GM23338 (cell line): Measurements from ENCODE around the gene ST8SIA4. TPM values are rescaled to one million over a fixed set of nuclear protein-coding genes. Genes with fewer than 3 reads are reported as not detected.

Experiments used
- ATAC-seq: fragments of 200-7000 bp; cut with Tn5 transposase; 3 replicates; pipeline ENCODE4 v1.9.1; 2020
- DNase-seq: peaks from one replicate; pipeline ENCODE4 v3.0.0-alpha.2; 2015; ENCODE audit warnings: low spot score
- H2AFZ ChIP-seq: fragments of 200-600 bp; sonication (generic); 2 replicates; pipeline ENCODE4 v1.8.0; 2016; ENCODE audit warnings: antibody characterized with exemption, mild to moderate bottlenecking, moderate library complexity
- H3F3A ChIP-seq: fragments of 200-600 bp; sonication (generic); replicated peaks from 2 replicates; pipeline ENCODE4 v1.8.0; 2017; ENCODE audit warnings: antibody characterized with exemption, mixed run types, low read depth
- H3K27ac ChIP-seq: fragments of 200-600 bp; sonication (generic); 2 replicates; pipeline ENCODE4 v1.6.1; 2016; ENCODE audit warnings: low read depth
- H3K27me3 ChIP-seq: fragments of 200-600 bp; sonication (generic); 2 replicates; pipeline ENCODE4 v1.8.0; 2016; ENCODE audit warnings: mild to moderate bottlenecking, mixed run types, moderate library complexity; ENCODE audit not compliant: insufficient read depth
- H3K36me3 ChIP-seq: fragments of 200-600 bp; sonication (generic); 2 replicates; pipeline ENCODE4 v1.8.0; 2016; ENCODE audit warnings: mild to moderate bottlenecking; ENCODE audit not compliant: insufficient read depth
- H3K4me1 ChIP-seq: fragments of 200-600 bp; sonication (generic); 2 replicates; pipeline ENCODE4 v1.8.0; 2016; ENCODE audit warnings: mild to moderate bottlenecking, moderate library complexity; ENCODE audit not compliant: insufficient read depth
- H3K4me2 ChIP-seq: fragments of 200-600 bp; sonication (generic); 2 replicates; pipeline ENCODE4 v1.7.1; 2017; ENCODE audit warnings: mixed run types
- H3K4me3 ChIP-seq: fragments of 200-600 bp; sonication (generic); 2 replicates; pipeline ENCODE4 v1.6.1; 2016; ENCODE audit warnings: mixed run types
- H3K79me2 ChIP-seq: fragments of 200-600 bp; sonication (generic); replicated peaks from 2 replicates; pipeline ENCODE4 v1.8.0; 2017; ENCODE audit warnings: mild to moderate bottlenecking; ENCODE audit not compliant: insufficient read depth
- H3K9me2 ChIP-seq: fragments of 200-600 bp; sonication (generic); 2 replicates; pipeline ENCODE4 v1.8.0; 2017; ENCODE audit not compliant: insufficient read depth
- H4K20me1 ChIP-seq: fragments of 200-600 bp; sonication (generic); replicated peaks from 2 replicates; pipeline ENCODE4 v1.8.0; 2017; ENCODE audit warnings: mild to moderate bottlenecking; ENCODE audit not compliant: insufficient read depth
- H3K27ac Mint-ChIP-seq: 2 replicates; pipeline ENCODE4 v1.8.0; 2020; ENCODE audit warnings: inconsistent platforms, mild to moderate bottlenecking, moderate library complexity, mixed read lengths
- H3K27me3 Mint-ChIP-seq: 3 replicates; pipeline ENCODE4 v1.8.0; 2022; ENCODE audit warnings: low read depth, mild to moderate bottlenecking, moderate library complexity, mixed read lengths, inconsistent platforms; ENCODE audit not compliant: insufficient read depth, poor library complexity
- H3K36me3 Mint-ChIP-seq: 3 replicates; pipeline ENCODE4 v1.8.0; 2021; ENCODE audit warnings: low read depth, mild to moderate bottlenecking, inconsistent platforms, moderate library complexity, mixed read lengths
- H3K4me1 Mint-ChIP-seq: 3 replicates; pipeline ENCODE4 v1.8.0; 2020; ENCODE audit warnings: mild to moderate bottlenecking, inconsistent platforms, mixed read lengths
- H3K4me3 Mint-ChIP-seq: 3 replicates; pipeline ENCODE4 v1.8.0; 2021; ENCODE audit warnings: moderate library complexity, mild to moderate bottlenecking, inconsistent platforms, mixed read lengths
- H3K9me3 Mint-ChIP-seq: 3 replicates; pipeline ENCODE4 v1.8.0; 2020; ENCODE audit warnings: moderate library complexity, mild to moderate bottlenecking, inconsistent platforms, mixed read lengths
- CREB1 ChIP-seq: fragments of 250-450 bp; sonication (Bioruptor Pico); IDR thresholded peaks from 2 replicates; pipeline ENCODE4 v1.5.0; 2020; ENCODE audit warnings: low read depth, mild to moderate bottlenecking, moderate library complexity
- CTCF ChIP-seq, 2 experiments: fragments of 200-600 bp in 1 of 2; sonication (generic) in 1 of 2; conservative IDR thresholded peaks; 2 replicates each; pipeline versions ENCODE4 v1.5.1 to v1.6.1; 2016 to 2017; ENCODE audit warnings: antibody characterized with exemption in 2 of 2, low read depth in 2 of 2, mild to moderate bottlenecking in 2 of 2, moderate library complexity in 1 of 2
- EZH2phosphoT487 ChIP-seq: fragments of 200-600 bp; sonication (generic); IDR thresholded peaks from one replicate; pipeline ENCODE4 v1.8.1; 2018; ENCODE audit warnings: antibody characterized with exemption; ENCODE audit not compliant: unreplicated experiment
- JUNB ChIP-seq: IDR thresholded peaks from one replicate; pipeline ENCODE4 v1.6.1; 2016; ENCODE audit warnings: antibody characterized with exemption; ENCODE audit not compliant: unreplicated experiment
- NANOG ChIP-seq: IDR thresholded peaks from 2 replicates; pipeline ENCODE4 v1.6.1; 2016; ENCODE audit warnings: antibody characterized with exemption, borderline replicate concordance
- POLR2AphosphoS5 ChIP-seq: IDR thresholded peaks from 2 replicates; pipeline ENCODE4 v1.6.1; 2016; ENCODE audit warnings: antibody characterized with exemption, low read depth
- REST ChIP-seq: IDR thresholded peaks from one replicate; pipeline ENCODE4 v1.6.1; 2018; ENCODE audit warnings: antibody characterized with exemption; ENCODE audit not compliant: unreplicated experiment
- STAT1 ChIP-seq: IDR thresholded peaks from one replicate; pipeline ENCODE4 v1.6.1; 2016; ENCODE audit warnings: antibody characterized with exemption; ENCODE audit not compliant: unreplicated experiment
- ZNF114 ChIP-seq: fragments of 250-450 bp; sonication (Bioruptor Pico); IDR thresholded peaks from 2 replicates; pipeline ENCODE4 v1.5.0; 2020; ENCODE audit warnings: mild to moderate bottlenecking, moderate library complexity
- ZNF462 ChIP-seq: fragments of 250-450 bp; sonication (Bioruptor Pico); IDR thresholded peaks from 2 replicates; pipeline ENCODE4 v1.5.0; 2020; ENCODE audit warnings: mild to moderate bottlenecking, moderate library complexity
- polyA plus RNA-seq: library from polyadenylated mRNA; unstranded; fragments of >200 nt; fragmentation: Nextera tagmentation; extraction: Ambion mirVana; gene quantifications from 2 replicates; pipeline ENCODE4 v1.2.1, GENCODE V29; 2016
- total RNA-seq: library from RNA; depleted of rRNA; stranded (reverse); fragments of >200 nt; shearing (Covaris generic); gene quantifications from 2 replicates; pipeline ENCODE4 v1.2.3, GENCODE V29; 2014

The ST8SIA4 gene
- total and polyA plus RNA-seq, 2 experiments from 2014 or later: 0.11 to 0.28 TPM

GRCh38 chr5:100826133-100826532 is 76.9 kb downstream of the ST8SIA4 start:
- Histone ChIP-seq H3F3A (no peaks in the 10 kb centered on the region), H4K20me1 (no peaks in the 10 kb centered on the region), H3K36me3 (no peaks in the 10 kb centered on the region), H3K4me1 (peaks cover 21% of the 10 kb centered on the region), H2AFZ (no peak overlapping the region), H3K4me2 (no peak overlapping the region), H3K27ac (no peak overlapping the region), H3K4me3 (no peak overlapping the region), H3K79me2 (no peaks in the 10 kb centered on the region), H3K9me2 (no peaks in the 10 kb centered on the region), H3K27me3 (no peaks in the 10 kb centered on the region)
- no peaks in the 10 kb centered on the region for H3K27me3 Mint-ChIP-seq
- H3K27ac Mint-ChIP-seq: no peak overlapping the region
- ATAC-seq (no peak), DNase-seq (no peak)
- H3K9me3 Mint-ChIP-seq: no peaks in the 10 kb centered on the region
- TF ChIP-seq NANOG (no peak), EZH2phosphoT487 (no peak)
- H3K4me1 Mint-ChIP-seq: peaks cover 22% of the 10 kb centered on the region; the same call in 2 of the 3 replicates
- no peak overlapping the region for H3K4me3 Mint-ChIP-seq
- H3K36me3 Mint-ChIP-seq: no peaks in the 10 kb centered on the region

GRCh38 chr5:100824635-100825034 is 78.4 kb downstream of the ST8SIA4 start:
- Mint-ChIP-seq H3K27ac (no peak overlapping the region), H3K4me1 (peaks cover 22% of the 10 kb centered on the region; the same call in 2 of the 3 replicates)
- no peaks in the 10 kb centered on the region for H4K20me1 ChIP-seq

More at GRCh38 chr5:100824635-100825034, 78.4 kb downstream of the ST8SIA4 start:
- no peak overlapping the region for H3K4me2 ChIP-seq
- no peaks in the 10 kb centered on the region for H3K36me3 ChIP-seq
- Mint-ChIP-seq H3K27me3 (no peaks in the 10 kb centered on the region), H3K4me3 (no peak overlapping the region), H3K36me3 (no peaks in the 10 kb centered on the region), H3K9me3 (no peaks in the 10 kb centered on the region)
- TF ChIP-seq STAT1 (no peak), REST (no peak), JUNB (no peak), CTCF (conservative IDR thresholded peaks at IDR 0.05; ENCODE audit: low read depth in 2 of 2) (no peak), CREB1 (CRISPR knock-in tag) (no peak), EZH2phosphoT487 (no peak), ZNF114 (no peak), POLR2AphosphoS5 (no peak), ZNF462 (CRISPR knock-in tag) (no peak)
- H3F3A ChIP-seq: no peaks in the 10 kb centered on the region
- H3K9me2 ChIP-seq: no peaks in the 10 kb centered on the region
- no peak overlapping the region for H3K4me3 ChIP-seq
- ATAC-seq: no peak
- no peak for DNase-seq
- H3K27ac ChIP-seq: no peak overlapping the region
- H3K27me3 ChIP-seq: no peaks in the 10 kb centered on the region
- H3K4me1 ChIP-seq: peaks cover 21% of the 10 kb centered on the region
- no peaks in the 10 kb centered on the region for H3K79me2 ChIP-seq
- H2AFZ ChIP-seq: no peak overlapping the region
